Osteocyte (in vitro differentiated cells): ENCODE data around the gene CYTH3. TPM values are rescaled to one million over a fixed set of nuclear protein-coding genes. Genes with fewer than 3 reads are reported as not detected.
"Not testable (repeated sequence)": the region's sequence is repeated elsewhere in the genome, so short reads cannot be mapped to it uniquely, and the experiment has no call there.

Experiments
- DNase-seq: peaks from one replicate; pipeline ENCODE4 v3.0.0; 2021; ENCODE audit warnings: mixed read lengths; ENCODE audit not compliant: unreplicated experiment; ENCODE audit errors: extremely low spot score
- H3K27ac Mint-ChIP-seq: one replicate; pipeline ENCODE4 v1.8.0; 2021; ENCODE audit warnings: mild to moderate bottlenecking, mixed read lengths; ENCODE audit not compliant: unreplicated experiment
- H3K27me3 Mint-ChIP-seq: one replicate; pipeline ENCODE4 v1.8.0; 2021; ENCODE audit warnings: mixed read lengths; ENCODE audit not compliant: unreplicated experiment
- H3K36me3 Mint-ChIP-seq: one replicate; pipeline ENCODE4 v1.8.0; 2021; ENCODE audit warnings: mixed read lengths; ENCODE audit not compliant: unreplicated experiment
- H3K4me1 Mint-ChIP-seq: one replicate; pipeline ENCODE4 v1.8.0; 2021; ENCODE audit warnings: mixed read lengths; ENCODE audit not compliant: unreplicated experiment
- H3K4me3 Mint-ChIP-seq: one replicate; pipeline ENCODE4 v1.8.0; 2021; ENCODE audit warnings: mild to moderate bottlenecking, moderate library complexity, mixed read lengths; ENCODE audit not compliant: unreplicated experiment
- H3K9me3 Mint-ChIP-seq: one replicate; pipeline ENCODE4 v1.8.0; 2021; ENCODE audit warnings: mixed read lengths; ENCODE audit not compliant: unreplicated experiment
- CTCF ChIP-seq: fragments of 200-600 bp; sonication (generic); IDR thresholded peaks from 2 replicates; pipeline ENCODE4 v1.5.0; 2021; ENCODE audit warnings: antibody characterized with exemption, mild to moderate bottlenecking, moderate library complexity
- total RNA-seq: library from RNA; stranded (reverse); gene quantifications from 2 replicates; pipeline ENCODE4 v1.2.1, GENCODE V29; 2021

The CYTH3 gene
- total RNA-seq, 1 donor from 2014 or later = 63.9 TPM

GRCh38 chr7:6288270-6288860 is 15.9 kb upstream of the CYTH3 start:
- no peaks in the 10 kb centered on the region for H3K36me3 Mint-ChIP-seq
- peaks cover 25% of the 10 kb centered on the region for H3K4me1 Mint-ChIP-seq
- H3K9me3 Mint-ChIP-seq = no peaks in the 10 kb centered on the region
- no peak overlapping the region for H3K4me3 Mint-ChIP-seq
- H3K27me3 Mint-ChIP-seq = no peaks in the 10 kb centered on the region
- no peak overlapping the region for H3K27ac Mint-ChIP-seq
- no peak for DNase-seq
- no peak for TF ChIP-seq CTCF

- H3K27ac Mint-ChIP-seq = peak overlapping the region; percentile 57
- H3K36me3 Mint-ChIP-seq = no peaks in the 10 kb centered on the region
- no peaks in the 10 kb centered on the region for H3K27me3 Mint-ChIP-seq
- TF ChIP-seq CTCF = no peak
- peaks cover 38% of the 10 kb centered on the region for H3K4me1 Mint-ChIP-seq
- DNase-seq = no peak
- H3K9me3 Mint-ChIP-seq = no peaks in the 10 kb centered on the region
- H3K4me3 Mint-ChIP-seq = no peak overlapping the region
Measured at GRCh38 chr7:6286486-6286885, 14.1 kb upstream of the CYTH3 start.

GRCh38 chr7:6284461-6285360 is 12.3 kb upstream of the CYTH3 start:
- DNase-seq = no peak
- Mint-ChIP-seq H3K9me3 (no peaks in the 10 kb centered on the region), H3K4me3 (no peak overlapping the region), H3K36me3 (no peaks in the 10 kb centered on the region), H3K27me3 (no peaks in the 10 kb centered on the region), H3K4me1 (peaks cover 38% of the 10 kb centered on the region), H3K27ac (peak overlapping the region; percentile 92)
- no peak for TF ChIP-seq CTCF

GRCh38 chr7:6284055-6284400 is 11.6 kb upstream of the CYTH3 start:
- H3K27me3 Mint-ChIP-seq = no peaks in the 10 kb centered on the region
- no peaks in the 10 kb centered on the region for H3K36me3 Mint-ChIP-seq
- no peak for TF ChIP-seq CTCF
- H3K9me3 Mint-ChIP-seq = no peaks in the 10 kb centered on the region
- no peak for DNase-seq
- H3K4me1 Mint-ChIP-seq = peaks cover 42% of the 10 kb centered on the region
- H3K27ac Mint-ChIP-seq = peak overlapping the region; percentile 92
- no peak overlapping the region for H3K4me3 Mint-ChIP-seq

- Mint-ChIP-seq H3K4me3 (peak overlapping the region; percentile 20), H3K4me1 (peaks cover 42% of the 10 kb centered on the region), H3K27ac (peak overlapping the region; percentile 92)
- DNase-seq, H3K27me3 Mint-ChIP-seq, H3K9me3 Mint-ChIP-seq, H3K36me3 Mint-ChIP-seq: not testable (repeated sequence)
Measured at GRCh38 chr7:6283391-6284054, 11.1 kb upstream of the CYTH3 start.
